WERI-Rb-1 (cell line): Measurements from ENCODE around the gene GPM6B.
A peak's percentile ranks its signal among the peaks of the same experiment; 100 is the strongest.
"Not testable (repeated sequence)": the region's sequence is repeated elsewhere in the genome, so short reads cannot be mapped to it uniquely, and the experiment has no call there.

Experiments
- DNase-seq: peaks from one replicate; pipeline ENCODE4 v3.0.0-alpha.2; 2020
- H3K27ac ChIP-seq: fragments of 250-450 bp; sonication (Bioruptor Pico); 2 replicates; pipeline ENCODE4 v1.5.1; 2020; ENCODE audit warnings: mild to moderate bottlenecking, moderate library complexity
- H3K27me3 ChIP-seq: fragments of 250-450 bp; sonication (Bioruptor Pico); 2 replicates; pipeline ENCODE4 v1.5.1; 2021; ENCODE audit warnings: mild to moderate bottlenecking, low read depth, moderate library complexity; ENCODE audit not compliant: insufficient read depth, severe bottlenecking
- H3K36me3 ChIP-seq: fragments of 250-450 bp; sonication (Bioruptor Pico); 2 replicates; pipeline ENCODE4 v1.5.1; 2020; ENCODE audit warnings: mild to moderate bottlenecking, moderate library complexity
- H3K4me3 ChIP-seq: 2 replicates; pipeline ENCODE4 v1.5.1; 2011; ENCODE audit warnings: low read depth, mild to moderate bottlenecking, control low read depth, low read length
- H3K9me3 ChIP-seq: fragments of 250-450 bp; sonication (Bioruptor Pico); 2 replicates; pipeline ENCODE4 v1.5.1; 2021; ENCODE audit warnings: mild to moderate bottlenecking, moderate library complexity; ENCODE audit not compliant: severe bottlenecking
- CTCF ChIP-seq: IDR thresholded peaks from 2 replicates; pipeline ENCODE4 v1.5.1; 2011; ENCODE audit warnings: low read depth, mild to moderate bottlenecking, control low read depth, inconsistent platforms, low read length

Gene GPM6B

DNA sequence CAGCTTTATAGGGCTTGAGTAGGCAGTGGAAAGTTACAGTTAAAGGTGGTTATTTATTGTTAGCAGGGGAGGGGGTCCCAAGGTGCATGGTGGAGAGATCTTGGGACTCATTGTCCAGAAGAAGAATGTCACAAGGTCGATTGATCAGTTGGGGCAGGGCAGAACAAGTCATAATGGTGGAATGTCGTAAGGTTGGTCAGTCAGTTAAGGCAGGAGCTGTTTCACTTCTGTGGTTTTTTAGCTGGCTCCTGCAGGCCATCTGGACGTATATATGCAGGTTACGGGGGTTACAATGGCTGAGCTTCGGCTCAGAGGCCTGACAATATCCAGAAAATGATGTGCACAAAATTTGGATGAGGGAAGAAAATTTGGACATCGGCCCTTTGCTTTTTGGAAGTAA, 75.2 kb downstream of the GPM6B start:
- DNase-seq: no peak
- Histone ChIP-seq H3K27me3 (no peaks in the 10 kb centered on the region), H3K4me3 (no peak overlapping the region), H3K36me3 (peaks cover 56% of the 10 kb centered on the region), H3K9me3 (no peaks in the 10 kb centered on the region), H3K27ac (no peak overlapping the region)
- TF ChIP-seq CTCF: no peak

DNA sequence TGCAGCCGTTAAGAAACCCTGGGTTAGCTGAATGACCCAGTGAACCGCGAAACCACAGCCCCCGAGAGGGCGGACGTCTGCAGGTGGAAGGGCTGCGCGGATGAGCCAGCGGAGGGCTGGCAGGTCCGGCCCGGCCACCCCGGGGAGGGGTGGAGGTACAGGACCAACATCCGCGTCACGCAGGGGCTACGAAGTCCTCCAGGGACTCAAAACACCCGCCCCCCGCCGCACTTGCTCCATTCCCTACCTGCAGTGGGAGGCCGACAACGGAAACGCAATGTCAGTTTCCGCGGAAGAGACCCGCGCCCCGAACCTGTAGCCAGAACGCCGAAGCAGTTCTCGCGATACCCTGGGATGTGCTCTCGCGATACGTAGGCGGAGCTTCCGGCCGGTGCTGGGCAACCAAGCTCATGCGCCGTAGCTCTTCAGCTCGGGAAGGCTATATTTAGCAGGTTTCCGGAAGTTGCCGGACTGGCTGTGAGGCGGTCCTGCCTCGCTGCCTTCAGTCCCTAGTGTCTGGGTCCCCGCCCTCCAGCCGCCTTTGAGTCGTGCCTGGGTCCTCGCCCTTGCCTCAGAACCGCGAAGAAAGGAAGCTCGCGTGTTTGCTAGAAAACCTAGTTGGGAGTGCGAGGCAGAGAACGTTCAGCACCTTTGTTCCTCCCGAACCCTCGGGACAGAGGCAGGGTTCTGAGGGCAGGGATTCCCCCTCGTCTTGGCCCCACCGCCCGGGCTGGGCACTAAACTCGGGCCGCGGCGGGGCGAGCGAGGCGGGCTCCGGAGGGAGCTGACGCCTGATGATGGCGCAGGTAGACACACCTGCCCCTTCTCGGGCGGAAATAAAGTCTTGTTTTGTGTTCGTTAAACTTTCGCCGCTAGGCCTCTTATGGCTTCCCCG, 82.4 kb downstream of the GPM6B start, which contains the start of the genes OFD1 and TRAPPC2:
Gene OFD1 (plus strand): TSS at position 471 of the 895 bp plus-strand sequence. CDS start 324 bp downstream, at position 795.
Gene TRAPPC2 (minus strand): TSS at position 343 of the 895 bp plus-strand sequence. CDS start 14,657 bp downstream, outside the sequence.
- peak; percentile 97 for DNase-seq
- TF ChIP-seq CTCF: no peak
- peak within 1 kb of the TSS; percentile 79 for H3K4me3 ChIP-seq
- H3K27me3 ChIP-seq: no peaks in the 10 kb centered on the region
- peaks cover 38% of the 10 kb centered on the region for H3K36me3 ChIP-seq
- H3K9me3 ChIP-seq: no peaks in the 10 kb centered on the region
- peak within 1 kb of the TSS; percentile 89 for H3K27ac ChIP-seq

GRCh38 chrX:13733506-13733905, 83.4 kb downstream of the GPM6B start:
- Histone ChIP-seq H3K36me3 (peaks cover 33% of the 10 kb centered on the region), H3K9me3 (no peaks in the 10 kb centered on the region), H3K4me3 (peak overlapping the region; percentile 79), H3K27ac (no peak overlapping the region), H3K27me3 (no peaks in the 10 kb centered on the region)
- TF ChIP-seq CTCF: no peak
- no peak for DNase-seq

- H3K9me3 ChIP-seq: no peaks in the 10 kb centered on the region
- H3K27ac ChIP-seq: no peak overlapping the region
- no peaks in the 10 kb centered on the region for H3K27me3 ChIP-seq
- no peak for TF ChIP-seq CTCF
- peaks cover 23% of the 10 kb centered on the region for H3K36me3 ChIP-seq
- no peak for DNase-seq
- no peak overlapping the region for H3K4me3 ChIP-seq
Observed at GRCh38 chrX:13732246-13733067, 84.4 kb downstream of the GPM6B start.

DNA sequence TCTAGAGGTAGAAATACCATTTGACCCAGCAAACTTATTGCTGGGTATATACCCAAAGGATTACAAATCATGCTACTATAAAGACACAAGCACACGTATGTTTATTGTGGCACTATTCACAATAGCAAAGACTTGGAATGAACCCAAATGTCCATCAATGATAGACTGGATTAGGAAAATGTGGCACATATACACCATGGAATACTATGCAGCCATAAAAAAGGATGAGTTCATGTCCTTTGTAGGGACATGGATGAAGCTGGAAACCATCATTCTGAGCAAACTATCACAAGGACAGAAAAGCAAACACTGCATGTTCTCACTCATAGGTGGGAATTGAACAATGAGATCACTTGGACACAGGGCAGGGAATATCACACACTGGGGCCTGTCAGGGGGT, 86.4 kb downstream of the GPM6B start:
- not testable (repeated sequence) for H3K4me3 ChIP-seq, H3K27me3 ChIP-seq, H3K27ac ChIP-seq, H3K9me3 ChIP-seq, H3K36me3 ChIP-seq, DNase-seq

DNA sequence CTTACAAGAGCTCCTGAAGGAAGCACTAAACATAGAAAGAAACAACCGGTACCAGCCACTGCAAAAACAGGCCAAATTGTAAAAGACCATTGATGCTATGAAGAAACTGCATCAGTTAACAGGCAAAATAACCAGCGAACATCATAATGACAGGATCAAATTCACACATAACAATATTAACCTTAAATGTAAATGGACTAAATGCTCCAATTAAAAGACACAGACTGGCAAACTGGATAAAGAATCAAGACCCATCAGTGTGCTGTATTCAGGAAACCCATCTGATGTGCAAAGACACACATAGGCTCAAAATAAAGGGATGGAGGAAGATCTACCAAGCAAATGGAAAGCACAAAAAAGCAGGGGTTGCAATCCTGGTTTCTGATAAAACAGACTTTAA, 90.3 kb downstream of the GPM6B start:
- H3K36me3 ChIP-seq: peaks cover 19% of the 10 kb centered on the region
- not testable (repeated sequence) for H3K4me3 ChIP-seq, H3K27ac ChIP-seq, DNase-seq, H3K9me3 ChIP-seq, H3K27me3 ChIP-seq

DNA sequence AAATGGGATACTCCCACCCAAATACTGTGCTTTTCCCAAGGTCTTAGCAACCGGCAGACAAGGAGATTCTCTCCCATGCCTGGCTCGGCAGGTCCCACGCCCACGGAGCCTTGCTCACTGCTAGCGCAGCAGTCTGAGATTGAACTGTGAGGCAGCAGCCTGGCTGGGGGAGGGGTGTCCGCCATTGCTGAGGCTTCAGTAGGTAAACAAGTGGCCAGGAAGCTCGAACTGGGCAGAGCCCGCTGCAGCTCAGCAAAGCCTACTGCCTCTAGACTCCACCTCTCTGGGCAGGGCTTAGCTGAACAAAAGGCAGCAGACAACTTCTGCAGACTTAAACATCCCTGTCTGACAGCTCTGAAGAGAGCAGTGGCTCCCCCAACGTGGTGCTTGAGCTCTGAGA, 92.0 kb downstream of the GPM6B start:
- H3K27ac ChIP-seq, H3K4me3 ChIP-seq, DNase-seq, H3K9me3 ChIP-seq, H3K27me3 ChIP-seq: not testable (repeated sequence)
- peaks cover 22% of the 10 kb centered on the region for H3K36me3 ChIP-seq
